ENCODE results near the gene KRT80. TPM values are rescaled to one million over a fixed set of nuclear protein-coding genes. Genes with fewer than 3 reads are reported as not detected.

KRT80 gene
- total RNA-seq, 3 donors from 2014 or later (not counting 1 experiment from before 2014, with no cell fraction given): not detected

GRCh38 chr12:52137746-52138145 lies 54.1 kb downstream of the KRT80 start:
- Histone ChIP-seq H3K4me1 (ENCODE audit: control insufficient read depth, insufficient read depth, low read length) (no peaks in the 10 kb centered on the region), H3K27me3 (ENCODE audit: control insufficient read depth, insufficient read depth, low read length) (peaks cover 2% of the 10 kb centered on the region), H3K36me3 (ENCODE audit: control insufficient read depth, insufficient read depth, low read length) (no peaks in the 10 kb centered on the region), H3K27ac (ENCODE audit: low read length) (no peak overlapping the region), H3K9me3 (ENCODE audit: control insufficient read depth, insufficient read depth, low read length) (no peaks in the 10 kb centered on the region), H3K4me3 (ENCODE audit: low read length) (no peak overlapping the region)
- no peak for ATAC-seq
- Mint-ChIP-seq H3K9me3 (no peaks in the 10 kb centered on the region), H3K4me3 (no peak overlapping the region), H3K36me3 (no peaks in the 10 kb centered on the region), H3K4me1 (no peaks in the 10 kb centered on the region), H3K27ac (no peak overlapping the region), H3K27me3 (ENCODE audit: low read depth in 2 of 2) (peaks cover 7 to 17% of the 10 kb centered on the region in 2 donors)
- TF ChIP-seq, protein P1, sequence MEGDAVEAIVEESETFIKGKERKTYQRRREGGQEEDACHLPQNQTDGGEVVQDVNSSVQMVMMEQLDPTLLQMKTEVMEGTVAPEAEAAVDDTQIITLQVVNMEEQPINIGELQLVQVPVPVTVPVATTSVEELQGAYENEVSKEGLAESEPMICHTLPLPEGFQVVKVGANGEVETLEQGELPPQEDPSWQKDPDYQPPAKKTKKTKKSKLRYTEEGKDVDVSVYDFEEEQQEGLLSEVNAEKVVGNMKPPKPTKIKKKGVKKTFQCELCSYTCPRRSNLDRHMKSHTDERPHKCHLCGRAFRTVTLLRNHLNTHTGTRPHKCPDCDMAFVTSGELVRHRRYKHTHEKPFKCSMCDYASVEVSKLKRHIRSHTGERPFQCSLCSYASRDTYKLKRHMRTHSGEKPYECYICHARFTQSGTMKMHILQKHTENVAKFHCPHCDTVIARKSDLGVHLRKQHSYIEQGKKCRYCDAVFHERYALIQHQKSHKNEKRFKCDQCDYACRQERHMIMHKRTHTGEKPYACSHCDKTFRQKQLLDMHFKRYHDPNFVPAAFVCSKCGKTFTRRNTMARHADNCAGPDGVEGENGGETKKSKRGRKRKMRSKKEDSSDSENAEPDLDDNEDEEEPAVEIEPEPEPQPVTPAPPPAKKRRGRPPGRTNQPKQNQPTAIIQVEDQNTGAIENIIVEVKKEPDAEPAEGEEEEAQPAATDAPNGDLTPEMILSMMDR (IDR thresholded peaks at IDR 0.05): no peak
- DNase-seq: no peak
- WGBS (ENCODE audit: insufficient coverage): 88% methylated on average over 5 of the region's 5 CpGs
- intact Hi-C loops (cut with micrococcal nuclease): no loop called here

DNA sequence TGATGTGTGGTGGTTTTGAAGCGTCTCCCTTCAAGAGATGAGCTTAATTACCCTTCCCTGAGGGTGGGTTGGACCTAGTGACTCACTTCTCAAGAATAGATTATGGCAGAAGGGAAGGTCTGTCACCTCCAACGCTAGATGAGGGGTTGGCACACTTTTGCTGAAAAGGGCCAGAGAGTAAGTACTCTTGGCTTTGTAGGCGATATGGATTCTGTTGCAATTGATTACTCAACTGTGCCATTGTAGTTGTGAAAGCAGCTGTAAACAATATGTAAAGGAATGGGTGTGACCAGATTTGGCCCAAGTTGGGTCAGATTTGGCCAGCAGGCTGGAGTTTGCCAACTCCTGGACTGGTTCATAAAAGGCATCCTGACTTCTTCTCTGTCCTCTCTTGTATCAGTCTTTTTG lies 59.1 kb downstream of the KRT80 start:
- no peaks in the 10 kb centered on the region for H3K9me3 Mint-ChIP-seq
- H3K27ac Mint-ChIP-seq: no peak overlapping the region
- peaks cover 6 to 14% of the 10 kb centered on the region in 2 donors for H3K27me3 Mint-ChIP-seq (ENCODE audit: low read depth in 2 of 2)
- Histone ChIP-seq H3K4me1 (ENCODE audit: control insufficient read depth, insufficient read depth, low read length) (no peaks in the 10 kb centered on the region), H3K27me3 (ENCODE audit: control insufficient read depth, insufficient read depth, low read length) (no peaks in the 10 kb centered on the region), H3K9me3 (ENCODE audit: control insufficient read depth, insufficient read depth, low read length) (no peaks in the 10 kb centered on the region), H3K27ac (ENCODE audit: low read length) (no peak overlapping the region), H3K36me3 (ENCODE audit: control insufficient read depth, insufficient read depth, low read length) (no peaks in the 10 kb centered on the region), H3K4me3 (ENCODE audit: low read length) (no peak overlapping the region)
- TF ChIP-seq, protein P1 (IDR thresholded peaks at IDR 0.05): no peak
- ATAC-seq (no peak), DNase-seq (no peak)
- H3K4me1 Mint-ChIP-seq: no peaks in the 10 kb centered on the region
- no peak overlapping the region for H3K4me3 Mint-ChIP-seq
- H3K36me3 Mint-ChIP-seq: no peaks in the 10 kb centered on the region
- 80% methylated on average over 3 of the region's 3 CpGs for WGBS (ENCODE audit: insufficient coverage)
- intact Hi-C loops (cut with micrococcal nuclease): no loop called here

- no peaks in the 10 kb centered on the region for H3K27me3 ChIP-seq (ENCODE audit: control insufficient read depth, insufficient read depth, low read length)
- H3K36me3 Mint-ChIP-seq: no peaks in the 10 kb centered on the region
- DNase-seq (no peak), ATAC-seq (no peak)
- 85% methylated on average over 5 of the region's 5 CpGs for WGBS (ENCODE audit: insufficient coverage)
- no peak overlapping the region for H3K27ac Mint-ChIP-seq
- H3K4me3 ChIP-seq (ENCODE audit: low read length): no peak overlapping the region
- no peaks in the 10 kb centered on the region for H3K9me3 Mint-ChIP-seq
- peaks cover 17 to 18% of the 10 kb centered on the region in 2 donors for H3K27me3 Mint-ChIP-seq (ENCODE audit: low read depth in 2 of 2)
- no peaks in the 10 kb centered on the region for H3K36me3 ChIP-seq (ENCODE audit: control insufficient read depth, insufficient read depth, low read length)
- H3K9me3 ChIP-seq (ENCODE audit: control insufficient read depth, insufficient read depth, low read length): no peaks in the 10 kb centered on the region
- intact Hi-C loops (cut with micrococcal nuclease): no loop called here
- H3K27ac ChIP-seq (ENCODE audit: low read length): no peak overlapping the region
- H3K4me1 ChIP-seq (ENCODE audit: control insufficient read depth, insufficient read depth, low read length): no peaks in the 10 kb centered on the region
- TF ChIP-seq, protein P1 (IDR thresholded peaks at IDR 0.05): no peak
- no peaks in the 10 kb centered on the region for H3K4me1 Mint-ChIP-seq
- no peak overlapping the region for H3K4me3 Mint-ChIP-seq
Observed at GRCh38 chr12:52130711-52131110, 61.1 kb downstream of the KRT80 start.

DNA sequence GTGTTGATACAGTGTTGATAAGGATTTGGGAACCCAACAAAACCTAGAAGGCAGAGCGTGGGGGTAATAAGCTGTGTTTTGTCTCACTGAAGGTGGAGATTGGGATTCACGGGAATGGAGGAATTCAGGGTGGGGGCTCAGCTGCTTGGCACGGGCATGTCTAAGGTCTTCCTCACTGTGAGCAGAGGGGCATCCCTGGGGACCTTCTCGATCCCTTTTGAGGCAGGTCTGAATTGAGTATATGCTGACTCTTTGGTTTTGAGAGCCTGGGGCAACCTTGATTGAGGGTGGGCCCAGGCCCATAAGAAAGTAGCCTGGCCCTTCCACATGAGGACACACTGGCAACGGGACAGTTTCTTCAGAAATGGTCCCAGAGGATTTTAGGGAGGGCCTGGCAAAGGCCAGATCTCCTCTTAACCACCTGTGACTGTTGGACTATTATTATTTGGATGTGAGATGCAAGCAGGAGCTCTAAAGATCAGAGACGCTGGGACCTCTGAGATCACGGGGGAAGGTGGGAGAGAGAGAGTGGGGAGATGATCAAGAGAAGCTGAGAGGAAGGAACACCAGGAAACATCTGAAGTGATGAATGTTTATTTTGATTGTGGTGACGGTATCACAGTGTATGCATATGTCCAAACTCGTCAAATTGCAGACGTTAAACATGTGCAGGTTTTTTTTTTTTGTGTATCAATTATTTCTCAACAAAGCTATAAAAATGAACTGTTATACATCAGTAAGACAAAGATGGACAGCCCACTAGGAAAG lies 63.9 kb downstream of the KRT80 start:
- Histone ChIP-seq H3K36me3 (ENCODE audit: control insufficient read depth, insufficient read depth, low read length) (no peaks in the 10 kb centered on the region), H3K4me3 (ENCODE audit: low read length) (no peak overlapping the region), H3K9me3 (ENCODE audit: control insufficient read depth, insufficient read depth, low read length) (no peaks in the 10 kb centered on the region), H3K4me1 (ENCODE audit: control insufficient read depth, insufficient read depth, low read length) (no peaks in the 10 kb centered on the region), H3K27ac (ENCODE audit: low read length) (no peak overlapping the region), H3K27me3 (ENCODE audit: control insufficient read depth, insufficient read depth, low read length) (no peaks in the 10 kb centered on the region)
- peaks cover 17 to 18% of the 10 kb centered on the region in 2 donors for H3K27me3 Mint-ChIP-seq (ENCODE audit: low read depth in 2 of 2)
- no peak for ATAC-seq
- H3K36me3 Mint-ChIP-seq: no peaks in the 10 kb centered on the region
- intact Hi-C loops (cut with micrococcal nuclease): no loop called here
- no peaks in the 10 kb centered on the region for H3K9me3 Mint-ChIP-seq
- H3K4me3 Mint-ChIP-seq: no peak overlapping the region
- no peak overlapping the region for H3K27ac Mint-ChIP-seq
- TF ChIP-seq, protein P1 (IDR thresholded peaks at IDR 0.05): no peak
- WGBS (ENCODE audit: insufficient coverage): 59% methylated on average over 8 of the region's 10 CpGs
- H3K4me1 Mint-ChIP-seq: no peaks in the 10 kb centered on the region
- no peak for DNase-seq

Data from natural killer cell (primary cell).